Measurements from ENCODE around the gene IGSF21.

DNA sequence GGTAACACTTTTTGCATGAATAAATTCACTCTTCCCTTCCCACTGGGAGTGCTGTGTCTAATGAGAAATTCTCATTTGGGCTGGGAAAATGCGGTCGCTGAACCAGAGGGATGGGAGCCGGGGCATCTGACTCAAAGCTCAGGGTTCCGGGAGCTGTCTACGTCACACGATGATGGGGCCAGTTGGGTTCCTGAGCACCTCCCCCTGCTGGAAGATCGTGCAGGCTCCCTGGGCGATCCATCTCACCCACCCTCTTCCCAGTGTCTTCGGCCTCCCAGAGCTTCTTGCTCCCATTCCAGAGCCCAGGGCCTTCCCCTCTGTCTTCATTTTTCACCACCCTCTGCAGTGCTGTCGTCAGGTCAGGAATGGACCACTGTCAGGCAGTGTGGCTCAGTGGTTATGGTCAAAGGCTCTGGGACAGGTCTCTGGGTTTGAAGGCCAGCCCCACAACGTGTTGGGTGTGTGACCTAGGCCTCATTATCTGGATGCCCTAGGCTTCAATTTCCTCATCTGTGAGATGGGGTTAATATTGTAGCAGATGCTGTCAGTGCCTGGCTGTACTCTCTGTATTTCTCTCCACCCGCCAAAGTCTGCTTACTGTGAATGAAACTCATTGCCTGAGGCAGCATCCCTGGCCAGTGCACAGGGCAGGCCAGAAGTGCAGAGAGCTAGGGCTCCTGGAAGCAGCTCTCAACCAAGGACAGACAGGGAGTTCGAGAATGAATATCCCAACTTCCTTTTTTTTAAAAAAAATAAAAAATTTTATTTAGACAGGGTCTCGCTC lies 31.8 kb downstream of the IGSF21 start:
- TF ChIP-seq, protein P1, sequence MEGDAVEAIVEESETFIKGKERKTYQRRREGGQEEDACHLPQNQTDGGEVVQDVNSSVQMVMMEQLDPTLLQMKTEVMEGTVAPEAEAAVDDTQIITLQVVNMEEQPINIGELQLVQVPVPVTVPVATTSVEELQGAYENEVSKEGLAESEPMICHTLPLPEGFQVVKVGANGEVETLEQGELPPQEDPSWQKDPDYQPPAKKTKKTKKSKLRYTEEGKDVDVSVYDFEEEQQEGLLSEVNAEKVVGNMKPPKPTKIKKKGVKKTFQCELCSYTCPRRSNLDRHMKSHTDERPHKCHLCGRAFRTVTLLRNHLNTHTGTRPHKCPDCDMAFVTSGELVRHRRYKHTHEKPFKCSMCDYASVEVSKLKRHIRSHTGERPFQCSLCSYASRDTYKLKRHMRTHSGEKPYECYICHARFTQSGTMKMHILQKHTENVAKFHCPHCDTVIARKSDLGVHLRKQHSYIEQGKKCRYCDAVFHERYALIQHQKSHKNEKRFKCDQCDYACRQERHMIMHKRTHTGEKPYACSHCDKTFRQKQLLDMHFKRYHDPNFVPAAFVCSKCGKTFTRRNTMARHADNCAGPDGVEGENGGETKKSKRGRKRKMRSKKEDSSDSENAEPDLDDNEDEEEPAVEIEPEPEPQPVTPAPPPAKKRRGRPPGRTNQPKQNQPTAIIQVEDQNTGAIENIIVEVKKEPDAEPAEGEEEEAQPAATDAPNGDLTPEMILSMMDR (IDR thresholded peaks at IDR 0.05): no peak
- no peak for TF ChIP-seq POLR2AphosphoS5 (IDR thresholded peaks at IDR 0.05)

All from gastroesophageal sphincter (tissue), 3 donors.